DMS79 (cell line): ENCODE data around the gene MLX.
"Not testable (repeated sequence)": the region's sequence is repeated elsewhere in the genome, so short reads cannot be mapped to it uniquely, and the experiment has no call there.

Experiments
- DNase-seq: peaks from one replicate; lab custom pipeline; 2025; lab: John Stamatoyannopoulos, UW

The MLX gene

DNA sequence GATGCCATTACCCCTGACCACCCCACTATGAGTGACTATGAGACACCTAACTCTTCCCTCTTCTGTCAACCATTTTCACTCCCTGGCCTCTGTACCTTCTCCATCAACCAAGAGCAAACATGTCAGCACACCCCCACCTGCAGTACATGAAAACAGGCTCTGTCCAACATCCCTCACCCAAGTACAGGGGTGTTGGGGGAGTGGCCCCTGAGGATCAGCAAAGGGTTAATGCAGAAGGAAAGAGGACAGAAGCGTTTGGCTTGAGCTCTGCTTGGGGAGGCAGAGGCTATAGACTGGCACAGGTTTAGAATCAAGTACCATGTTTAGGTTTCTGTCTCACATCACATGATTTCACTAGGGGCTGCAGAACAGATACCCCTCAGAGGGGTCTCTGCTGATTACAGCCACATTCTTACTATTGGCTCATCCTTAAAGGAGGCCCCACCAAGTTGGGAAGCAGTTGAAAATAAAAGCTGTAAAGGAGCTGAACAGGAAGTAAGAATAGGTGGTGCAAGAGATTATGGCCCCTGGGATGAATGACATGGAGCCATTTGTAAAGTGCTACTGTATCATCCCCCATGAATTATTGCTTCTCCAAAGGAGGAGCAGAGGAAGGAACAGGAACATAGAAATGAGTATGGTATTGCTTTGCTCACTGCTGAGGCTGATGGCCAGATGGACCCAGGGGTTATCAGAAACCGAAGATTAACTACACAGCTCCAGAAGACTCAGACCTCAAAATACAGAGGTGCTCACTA lies 13.1 kb downstream of the MLX start:
- no peak for DNase-seq

DNA sequence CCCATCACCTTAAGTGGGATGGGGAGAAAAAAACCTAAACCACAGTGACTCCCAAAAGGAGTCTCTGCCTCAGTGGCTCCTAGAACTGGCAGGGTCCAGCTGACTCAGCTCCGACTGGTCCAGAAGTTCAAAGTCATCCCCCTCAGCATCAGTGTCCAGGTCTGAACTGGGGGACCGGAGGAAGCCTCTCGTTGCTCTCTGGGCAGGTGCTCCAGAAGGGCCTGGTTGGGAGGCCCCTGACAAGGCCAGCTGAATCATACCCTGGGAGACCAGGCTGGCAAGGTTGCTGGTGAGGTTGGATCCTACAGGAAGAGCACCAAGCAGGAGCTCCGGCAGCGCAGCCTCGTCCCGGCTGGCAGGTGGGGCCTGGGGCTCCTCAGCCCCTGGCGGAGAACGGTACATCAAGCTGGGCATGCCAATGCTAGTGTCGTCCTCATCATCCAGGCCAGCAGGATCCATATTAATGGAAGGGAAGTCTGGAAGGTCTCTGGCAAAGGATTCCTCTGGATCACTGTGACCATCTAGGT lies 14.9 kb downstream of the MLX start:
- no peak for DNase-seq

DNA sequence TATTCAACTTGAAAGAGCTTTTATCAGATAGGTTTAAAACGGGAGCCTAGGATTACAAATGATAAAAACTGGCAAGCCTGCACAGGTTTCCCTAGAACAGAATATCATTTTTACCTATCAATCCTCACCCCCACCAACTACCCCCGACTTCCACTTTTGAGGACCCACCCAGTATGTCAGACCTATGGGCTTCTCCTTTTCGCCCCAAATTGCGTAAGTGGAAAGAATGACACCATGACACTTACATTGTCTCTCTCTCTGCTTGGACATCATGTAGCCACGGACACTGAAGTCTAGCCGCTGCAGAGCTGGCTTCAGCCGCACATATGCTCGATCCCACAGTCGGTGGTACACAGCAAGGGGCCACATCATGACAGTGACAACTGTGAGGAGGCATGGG lies 18.0 kb downstream of the MLX start:
- no peak for DNase-seq

DNA sequence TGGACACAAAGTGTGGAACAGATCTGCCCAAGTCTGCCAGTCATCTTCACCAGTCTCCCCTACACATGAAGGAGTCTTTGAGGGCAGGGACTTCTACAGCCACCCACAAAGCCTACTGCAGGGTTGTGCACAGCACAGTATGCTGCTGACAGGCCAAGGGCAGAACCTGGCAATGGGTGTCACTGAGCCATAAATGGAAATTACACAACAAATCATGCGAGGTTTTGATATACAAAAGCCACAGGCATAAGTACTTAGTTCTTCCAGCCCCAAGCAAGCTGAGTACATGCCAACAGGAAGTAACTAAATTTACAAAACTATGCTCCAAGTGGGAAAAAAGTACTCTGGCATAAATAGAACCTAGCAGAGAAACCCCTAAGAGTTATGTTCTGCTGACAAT lies 18.5 kb downstream of the MLX start:
- DNase-seq = no peak

DNA sequence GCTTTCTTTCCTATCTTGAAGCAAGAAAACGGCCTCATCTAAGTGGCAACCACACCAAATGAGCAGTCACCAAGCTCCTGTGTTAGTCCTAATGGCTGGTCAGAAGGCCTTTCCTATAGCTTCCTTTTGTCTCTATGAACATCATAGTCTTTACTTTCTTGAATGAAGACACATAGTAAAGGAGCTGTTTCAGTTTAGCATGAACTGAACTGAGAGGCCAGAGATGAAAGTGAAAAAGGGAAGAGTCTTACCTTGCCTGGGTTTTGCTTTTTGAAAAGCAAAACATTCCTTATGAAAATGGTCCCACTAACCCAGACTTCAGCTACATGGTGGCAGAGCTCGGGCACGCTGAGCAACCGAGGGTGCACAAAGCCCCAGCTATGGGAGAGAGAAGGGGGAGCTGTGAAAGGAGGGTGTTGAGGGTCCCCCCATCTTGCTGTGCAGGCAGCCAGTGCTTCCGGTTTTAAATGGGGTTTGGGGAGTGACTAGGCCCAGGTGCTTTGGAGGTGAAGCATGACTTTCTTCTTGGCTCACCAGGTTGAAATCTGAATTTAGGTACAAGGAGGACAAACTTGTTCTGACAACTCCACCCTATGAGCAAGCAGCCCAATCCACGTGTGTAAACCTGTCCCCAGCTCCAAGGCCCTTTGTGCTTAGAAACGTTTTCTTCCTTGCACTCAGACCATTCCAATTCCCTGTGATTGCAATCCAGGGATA lies 19.8 kb downstream of the MLX start:
- no peak for DNase-seq

DNA sequence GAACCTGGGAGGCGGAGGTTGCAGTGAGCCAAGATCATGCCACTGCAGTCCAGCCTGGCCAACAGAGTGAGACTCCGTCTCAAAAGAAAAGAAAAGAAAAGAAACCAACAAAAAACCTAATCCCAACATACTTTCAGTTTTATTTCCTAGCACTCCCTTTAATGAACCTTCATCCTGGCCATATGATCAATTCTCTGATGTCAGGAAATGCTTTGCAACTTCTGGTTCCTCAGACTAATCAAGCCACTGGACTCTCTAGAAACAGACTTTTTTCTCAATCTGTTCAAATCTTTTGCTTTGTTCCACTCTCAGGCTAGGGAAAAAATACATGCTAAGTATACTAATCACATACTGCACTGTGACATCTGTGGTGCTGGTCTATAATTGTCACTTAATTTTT lies 24.0 kb downstream of the MLX start:
- no peak for DNase-seq

DNA sequence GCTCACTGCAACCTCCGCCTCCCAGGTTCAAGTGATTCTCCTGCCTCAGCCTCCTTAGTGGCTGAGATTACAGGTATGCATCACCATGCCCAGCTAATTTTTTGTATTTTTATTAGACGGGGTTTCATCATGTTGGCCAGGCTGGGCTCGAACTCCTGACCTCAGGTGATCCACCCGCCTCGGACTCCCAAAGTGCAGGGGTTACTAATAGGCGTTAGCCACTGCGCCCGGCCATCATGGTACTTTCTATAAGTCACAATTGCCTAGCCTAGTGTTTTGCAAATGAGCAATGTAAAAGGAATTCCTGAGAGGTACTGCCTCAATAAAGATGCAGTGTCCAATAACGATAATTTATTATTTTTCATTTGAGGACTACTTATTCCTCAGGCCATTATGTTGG lies 24.5 kb downstream of the MLX start:
- DNase-seq = no peak

DNA sequence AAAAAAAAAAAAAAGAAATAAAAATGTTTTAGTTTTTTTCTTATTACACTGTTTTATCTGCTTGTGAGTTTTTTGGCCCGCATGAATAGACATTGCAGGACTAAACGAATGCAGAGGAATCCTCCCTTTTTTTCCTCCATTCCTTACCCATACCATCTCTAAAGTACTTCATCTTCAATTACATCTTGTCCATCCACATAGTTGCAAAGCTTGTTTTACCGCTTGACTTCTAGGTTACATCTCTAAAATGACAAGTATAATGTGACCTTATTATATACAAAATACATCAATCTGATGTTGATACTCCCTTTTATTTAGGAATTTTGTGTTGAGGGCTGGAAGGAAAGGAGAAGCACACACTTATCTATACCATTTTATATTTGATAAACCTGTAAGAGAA lies 29.5 kb downstream of the MLX start:
- DNase-seq = no peak

DNA sequence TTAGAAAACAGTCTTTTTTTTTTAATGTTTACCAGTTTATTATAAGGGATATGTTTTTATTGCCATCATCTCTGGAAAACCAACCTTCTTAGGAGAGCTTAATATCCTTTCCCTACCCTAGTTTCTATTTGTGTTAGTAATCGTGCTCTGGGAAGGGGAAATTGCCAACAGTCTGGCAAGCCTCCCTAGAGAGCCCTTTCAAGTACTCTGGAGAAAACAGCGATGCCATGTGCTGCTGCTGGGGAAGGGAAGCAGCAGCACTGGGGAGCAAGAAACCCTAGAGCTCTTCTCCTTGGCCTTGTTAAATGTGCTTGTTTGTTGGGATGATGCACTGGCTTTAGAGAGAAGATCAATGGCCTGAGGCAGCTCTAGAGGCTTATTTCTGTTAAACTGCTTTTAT lies 32.0 kb downstream of the MLX start:
- DNase-seq = peak; percentile 80

DNA sequence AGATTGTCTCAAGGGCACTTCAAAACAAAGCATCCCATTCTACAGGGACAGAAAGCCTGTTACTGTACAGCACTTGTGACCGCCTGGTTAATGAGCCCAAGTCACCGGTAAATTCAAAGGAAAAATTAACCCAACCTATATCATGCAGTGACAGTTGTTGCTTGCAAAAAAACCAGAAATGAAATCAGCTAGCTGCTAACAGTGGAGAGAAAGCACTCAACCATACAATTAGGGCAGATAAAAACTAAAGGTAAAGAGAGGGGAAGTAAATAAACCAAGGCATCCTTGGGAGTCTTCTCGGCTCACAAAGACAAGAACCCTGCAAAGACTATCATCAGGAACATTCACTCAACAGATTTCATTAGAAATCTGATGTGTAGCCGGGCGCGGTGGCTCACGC lies 36.4 kb downstream of the MLX start:
- DNase-seq = no peak

DNA sequence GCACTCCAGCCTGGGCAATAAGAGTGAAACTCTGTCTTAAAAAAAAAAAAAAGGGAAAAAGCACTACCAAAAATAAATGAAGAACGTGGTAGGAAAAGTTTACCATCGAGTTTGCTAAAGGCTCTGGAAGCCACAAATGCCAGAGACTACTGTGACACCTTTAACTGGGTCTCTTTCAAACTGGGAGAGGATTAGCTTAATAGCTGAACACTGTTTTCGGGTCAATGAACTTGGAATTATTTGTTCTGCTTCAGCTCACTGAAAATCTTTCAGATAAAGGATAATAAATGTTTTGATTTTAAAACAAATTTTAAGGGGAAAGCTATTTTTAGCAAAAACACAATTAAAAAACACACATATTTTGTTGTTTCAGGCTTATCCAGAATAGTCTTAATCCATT lies 40.9 kb downstream of the MLX start:
- DNase-seq = no peak

DNA sequence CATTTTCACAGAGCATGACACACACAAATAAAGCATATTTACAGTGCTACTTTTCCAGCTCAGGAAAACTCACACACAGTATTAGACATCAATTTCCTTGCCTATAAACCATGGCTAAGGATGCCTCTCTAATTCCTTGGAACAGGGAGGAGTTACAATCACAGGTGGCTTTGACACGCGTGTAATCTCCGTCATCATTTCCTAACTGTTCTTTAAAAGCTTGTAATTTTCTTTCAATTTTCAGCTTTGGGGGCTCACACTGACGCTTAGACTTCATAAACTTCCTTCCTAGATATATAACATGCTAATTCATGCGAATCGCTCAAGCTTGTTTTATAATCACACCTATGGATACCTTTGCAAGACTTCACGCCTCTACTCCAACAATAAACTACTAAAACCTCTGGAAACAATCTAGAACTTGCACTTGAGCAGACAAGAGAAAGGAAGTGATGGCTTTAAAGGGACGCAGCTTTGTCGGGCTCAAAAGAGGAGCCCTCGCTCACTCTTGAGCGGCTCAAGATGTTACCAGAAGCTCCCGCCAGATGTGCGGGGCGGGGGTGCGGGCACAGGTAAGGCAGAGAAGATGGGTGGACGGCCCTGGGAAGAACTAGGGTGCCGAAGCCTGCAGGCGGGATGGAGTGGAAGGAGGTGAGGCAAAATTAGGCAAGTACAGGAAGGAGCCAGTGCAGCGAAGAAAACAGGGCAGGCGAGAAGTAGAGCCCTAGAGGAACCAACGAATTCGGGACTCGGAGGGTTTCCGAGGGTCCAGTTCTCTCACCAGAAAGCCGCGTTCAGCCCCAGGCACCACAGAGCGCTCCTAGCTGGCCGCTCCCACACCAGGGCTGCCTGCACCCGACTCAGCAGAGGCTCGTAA lies 41.6 kb downstream of the MLX start:
- no peak for DNase-seq

DNA sequence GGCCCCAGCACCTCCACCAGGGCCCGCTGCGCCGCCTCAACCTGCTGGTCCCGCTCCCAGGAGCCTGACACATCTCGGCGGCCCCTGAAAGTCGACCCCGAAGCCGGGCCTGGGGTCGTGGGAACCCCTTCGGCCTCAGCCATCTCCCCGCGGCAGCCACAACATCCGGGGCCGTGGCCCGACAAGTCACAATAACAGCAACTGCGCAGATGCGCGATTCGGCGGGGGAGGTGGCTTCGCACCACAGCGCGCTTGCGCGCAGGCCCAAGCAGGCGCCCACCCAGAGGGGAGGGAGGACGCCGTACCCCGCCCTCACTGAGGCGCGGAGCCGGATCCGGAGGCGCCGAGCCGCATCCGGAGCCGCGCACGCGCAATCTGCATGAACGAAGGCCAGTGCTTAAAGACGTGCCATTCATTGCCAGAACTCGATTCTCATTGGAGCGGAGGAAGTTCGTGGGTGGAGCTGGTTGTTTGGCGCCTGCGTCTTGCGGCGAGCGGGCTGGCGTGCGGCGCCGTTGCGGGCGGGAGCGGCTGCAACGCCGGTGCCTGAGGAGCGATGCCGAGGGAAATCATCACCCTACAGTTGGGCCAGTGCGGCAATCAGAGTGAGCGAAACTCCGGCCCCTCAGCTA lies 42.4 kb downstream of the MLX start, which contains the start of the genes RETREG3 and TUBG1:
Gene RETREG3, minus strand, starts transcription at position 193 of the 632 bp plus-strand sequence. Its CDS starts 50 bp downstream, at position 143.
Gene TUBG1, plus strand, starts transcription at position 502 of the 632 bp plus-strand sequence. Its CDS starts 55 bp downstream, at position 557.
- peak; percentile 98 for DNase-seq

DNA sequence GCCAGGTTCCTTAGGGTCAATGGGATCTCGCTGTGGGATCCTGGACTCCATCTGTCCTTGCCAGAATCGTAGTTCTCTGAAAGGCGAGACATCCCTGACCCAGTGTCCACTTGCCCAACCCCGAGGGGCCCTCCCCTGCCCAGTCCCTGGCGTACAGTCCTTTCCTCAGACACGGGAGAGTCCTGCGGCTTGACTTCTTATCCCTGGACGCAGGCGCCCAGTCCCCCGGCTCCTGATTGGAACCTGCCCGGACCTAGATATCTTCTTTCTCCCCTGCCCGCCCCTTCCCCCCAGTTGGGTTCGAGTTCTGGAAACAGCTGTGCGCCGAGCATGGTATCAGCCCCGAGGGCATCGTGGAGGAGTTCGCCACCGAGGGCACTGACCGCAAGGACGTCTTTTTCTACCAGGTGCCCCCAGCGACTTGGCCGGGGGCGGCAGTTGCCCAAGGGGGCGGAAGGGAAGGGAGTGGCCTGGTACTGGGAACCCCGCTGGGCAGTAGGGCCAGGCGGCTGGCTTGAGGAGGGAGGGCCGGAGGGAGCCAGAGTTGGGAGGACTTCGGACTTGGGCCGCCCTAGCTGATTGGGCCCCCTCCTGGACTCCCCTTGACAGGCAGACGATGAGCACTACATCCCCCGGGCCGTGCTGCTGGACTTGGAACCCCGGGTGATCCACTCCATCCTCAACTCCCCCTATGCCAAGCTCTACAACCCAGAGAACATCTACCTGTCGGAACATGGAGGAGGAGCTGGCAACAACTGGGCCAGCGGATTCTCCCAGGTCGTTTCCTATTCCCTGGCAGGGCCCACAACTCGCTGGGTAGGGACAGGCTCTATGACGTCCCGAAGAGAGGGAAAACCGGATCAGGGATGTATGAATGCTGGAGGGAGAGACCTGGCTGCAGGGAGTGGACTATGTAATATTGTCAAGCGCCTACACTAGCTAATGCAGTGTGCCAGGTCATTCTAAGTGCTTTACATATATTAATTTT lies 43.2 kb downstream of the MLX start:
- peak; percentile 41 for DNase-seq

DNA sequence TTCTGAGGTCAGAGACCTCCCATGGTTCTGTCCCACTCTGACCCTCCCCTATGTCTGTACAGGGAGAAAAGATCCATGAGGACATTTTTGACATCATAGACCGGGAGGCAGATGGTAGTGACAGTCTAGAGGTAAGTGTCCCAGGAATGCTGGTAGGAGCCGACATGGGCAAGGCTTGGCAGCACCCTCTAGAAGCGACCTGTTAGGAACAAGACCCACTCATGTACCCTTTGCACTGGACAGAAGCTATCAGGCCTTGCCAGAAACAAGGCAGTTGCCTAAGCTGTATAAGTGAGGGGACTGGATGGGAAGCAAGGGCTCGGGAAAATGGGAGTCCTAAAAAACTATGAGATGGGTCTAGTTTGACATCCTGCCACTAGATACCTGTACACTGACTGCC lies 45.1 kb downstream of the MLX start:
- DNase-seq = no peak

DNA sequence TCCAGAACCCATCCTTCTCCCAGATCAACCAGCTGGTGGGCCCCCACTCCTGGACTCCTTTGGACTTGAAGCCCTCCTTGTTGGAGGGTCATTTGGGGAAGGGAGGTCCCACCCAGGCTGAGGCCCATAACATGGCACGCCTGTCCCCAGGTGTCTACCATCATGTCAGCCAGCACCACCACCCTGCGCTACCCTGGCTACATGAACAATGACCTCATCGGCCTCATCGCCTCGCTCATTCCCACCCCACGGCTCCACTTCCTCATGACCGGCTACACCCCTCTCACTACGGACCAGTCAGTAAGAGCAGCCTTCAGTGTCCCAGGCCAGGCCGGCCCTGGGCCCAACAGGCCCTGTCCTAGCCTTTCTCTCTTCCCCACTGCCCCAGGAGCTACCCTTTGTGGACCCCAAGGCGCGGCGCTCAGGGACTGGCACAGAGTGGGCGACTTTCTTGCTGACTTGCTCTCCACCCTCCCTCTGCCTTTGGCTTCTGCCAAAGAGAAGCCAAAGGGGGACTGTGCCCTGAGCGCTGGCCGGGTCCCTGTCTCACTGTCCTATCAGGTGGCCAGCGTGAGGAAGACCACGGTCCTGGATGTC lies 46.9 kb downstream of the MLX start:
- DNase-seq = no peak

DNA sequence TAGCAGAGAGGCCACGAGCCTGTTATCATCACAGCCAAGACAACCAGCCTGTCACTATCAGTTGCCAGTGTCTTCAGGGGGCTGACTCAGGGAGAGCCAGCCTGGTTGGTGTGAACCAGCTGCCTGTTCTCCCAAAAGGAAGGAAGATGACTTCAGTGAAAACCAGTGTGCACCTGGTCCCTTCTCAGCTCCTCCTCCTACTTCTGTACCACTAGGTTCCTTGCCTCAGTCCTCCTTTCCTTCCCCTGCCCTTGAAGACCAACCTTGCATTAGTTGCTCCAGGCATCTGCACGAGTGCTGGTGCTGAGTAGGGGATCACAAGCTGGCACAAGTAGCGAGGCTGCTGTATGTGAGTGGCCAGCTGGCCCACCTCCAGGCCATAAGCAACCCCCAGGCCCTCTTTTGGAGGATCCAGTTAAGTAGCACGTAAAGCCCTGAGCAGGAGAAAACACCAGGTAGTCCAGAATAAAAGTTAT lies 51.1 kb downstream of the MLX start:
- DNase-seq = peak; percentile 94

DNA sequence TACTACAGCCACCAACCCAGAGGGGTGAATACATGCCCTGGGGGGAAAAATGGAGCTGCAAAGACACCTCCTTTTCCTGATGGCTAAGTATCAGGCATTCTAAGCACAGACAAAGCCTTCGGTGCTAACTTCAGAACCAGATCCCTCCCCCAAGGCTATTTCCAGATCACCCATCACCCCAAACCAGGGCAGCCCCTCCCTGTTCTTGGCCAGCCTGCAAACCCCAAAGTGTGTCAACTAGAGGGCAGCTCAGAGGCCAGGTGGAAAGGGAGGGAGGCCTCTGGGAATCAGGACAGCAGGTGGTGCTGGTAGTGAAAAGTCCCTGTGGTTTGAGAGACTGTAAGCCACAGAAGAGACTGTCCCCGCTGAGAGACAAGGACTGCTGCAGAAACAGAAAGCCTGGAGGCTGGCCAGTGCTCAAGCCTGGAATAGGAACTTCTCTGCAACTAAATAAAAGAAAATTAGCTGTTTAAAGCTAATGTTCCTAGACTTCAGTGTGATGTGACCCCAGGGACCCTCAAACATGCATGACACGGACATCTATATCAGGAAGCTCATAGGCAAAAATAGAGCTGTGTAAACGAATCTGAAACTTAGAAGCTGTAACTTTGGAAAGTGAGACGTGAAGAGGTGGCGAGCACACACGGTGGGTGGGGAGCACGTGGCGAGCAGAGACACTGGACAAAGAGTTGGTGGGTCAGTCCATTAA lies 51.7 kb downstream of the MLX start:
- DNase-seq = peak; percentile 85

DNA sequence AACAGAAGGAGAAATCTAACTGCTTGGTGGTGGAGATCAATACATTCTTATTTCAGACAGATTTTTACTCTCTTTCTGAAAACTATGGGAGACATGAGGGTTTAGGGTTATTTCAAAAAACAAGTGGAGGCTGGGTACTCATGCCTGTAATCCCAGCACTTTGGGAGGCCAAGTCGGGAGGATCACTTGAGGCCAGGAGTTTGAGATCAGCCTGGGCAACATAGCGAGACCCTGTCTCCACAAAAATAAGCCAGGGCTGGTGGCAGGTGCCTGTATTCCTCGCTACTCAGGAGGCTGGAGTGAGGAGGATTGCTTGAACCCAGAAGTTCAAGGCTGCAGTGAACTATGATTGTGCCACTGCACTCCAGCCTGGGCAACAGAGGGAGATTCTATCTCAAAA lies 55.1 kb downstream of the MLX start:
- DNase-seq = not testable (repeated sequence)
